Activated CD8-positive, alpha-beta T cell treated with anti-CD3 and anti-CD28 coated beads, Interleukin-2, amount 10 ng/mL, durations not matched to agents 7 days and 5 days (primary cell): ENCODE data around the gene GNAT3. TPM values are rescaled to one million over a fixed set of nuclear protein-coding genes. Genes with fewer than 3 reads are reported as not detected.

Experiments used
- ATAC-seq: fragments of 150-1000 bp; cut with Tn5 transposase; one replicate; pipeline ENCODE4 v1.10.0; 2021; ENCODE audit warnings: moderate library complexity
- CTCF ChIA-PET: fragments of 350-600 bp; sonication (Branson Sonifier 250); formaldehyde crosslinking; loops from one replicate; lab custom pipeline; 2021; ENCODE audit warnings: antibody characterized with exemption; lab: Charles Lee
- POLR2A ChIA-PET: fragments of 350-600 bp; sonication (Branson Sonifier 250); formaldehyde crosslinking; loops from one replicate; lab custom pipeline; 2021; ENCODE audit warnings: antibody characterized with exemption; lab: Charles Lee
- DNase-seq: peaks from one replicate; pipeline ENCODE4 v3.0.0-alpha.2; 2020
- H3K27ac Mint-ChIP-seq: one replicate; pipeline ENCODE4 v1.8.0; 2021; ENCODE audit warnings: mild to moderate bottlenecking, mixed read lengths
- H3K27me3 Mint-ChIP-seq: one replicate; pipeline ENCODE4 v1.8.0; 2021; ENCODE audit warnings: low read depth, mixed read lengths
- H3K36me3 Mint-ChIP-seq: one replicate; pipeline ENCODE4 v1.8.0; 2021; ENCODE audit warnings: low read depth, mixed read lengths
- H3K4me1 Mint-ChIP-seq: one replicate; pipeline ENCODE4 v1.8.0; 2021; ENCODE audit warnings: low read depth, mixed read lengths
- H3K4me3 Mint-ChIP-seq: one replicate; pipeline ENCODE4 v1.8.0; 2021; ENCODE audit warnings: mild to moderate bottlenecking, mixed read lengths
- H3K9me3 Mint-ChIP-seq: one replicate; pipeline ENCODE4 v1.8.0; 2022; ENCODE audit warnings: mixed read lengths; ENCODE audit not compliant: insufficient read depth
- total RNA-seq, 2 experiments: library from RNA; stranded (reverse); gene quantifications; one replicate each; pipeline ENCODE4 v1.2.3, GENCODE V29; 2021

Gene GNAT3
- total RNA-seq, 2 experiments from 2014 or later, result not detected

- Mint-ChIP-seq H3K4me1 (no peaks in the 10 kb centered on the region), H3K4me3 (no peak overlapping the region), H3K27me3 (no peaks in the 10 kb centered on the region), H3K9me3 (no peaks in the 10 kb centered on the region), H3K27ac (no peak overlapping the region), H3K36me3 (no peaks in the 10 kb centered on the region)
- POLR2A ChIA-PET, result no interaction called here
- DNase-seq (no peak), ATAC-seq (no peak)
- CTCF ChIA-PET, result no interaction called here
Observed at GRCh38 chr7:80453699-80454340, 58.0 kb downstream of the GNAT3 start.

DNA sequence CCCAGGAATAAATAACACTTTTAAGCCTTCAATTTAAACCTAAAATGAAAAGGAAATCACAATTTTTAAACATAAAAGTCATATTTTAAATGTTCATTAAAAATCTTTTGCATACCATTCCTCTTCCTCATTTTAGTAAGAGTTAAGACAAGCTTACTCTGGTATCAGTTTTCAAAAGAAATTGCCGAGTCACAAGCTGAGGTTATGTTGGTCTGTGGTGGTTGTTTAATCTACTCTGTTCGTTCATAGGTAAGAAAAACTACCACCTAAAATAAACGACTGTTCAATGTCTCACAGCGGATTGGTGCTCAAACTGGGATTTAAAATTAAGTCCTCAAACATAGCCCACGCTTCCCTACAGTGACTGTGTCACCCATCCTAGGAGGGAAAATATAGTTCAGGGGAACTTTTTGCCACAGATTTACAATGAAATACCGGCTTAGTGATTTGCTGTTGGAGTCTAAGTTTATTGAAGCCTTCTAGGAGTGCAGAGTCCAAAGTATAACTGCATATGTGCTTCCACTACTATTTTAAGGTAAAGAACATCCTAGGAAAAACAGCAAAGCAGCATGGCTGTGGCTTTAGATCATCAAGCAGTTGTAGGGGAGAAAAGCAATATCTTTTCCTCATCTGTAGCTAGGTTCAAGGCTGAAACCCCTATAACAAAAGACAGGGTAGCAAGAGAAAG, 61.1 kb downstream of the GNAT3 start:
- H3K4me1 Mint-ChIP-seq, result no peaks in the 10 kb centered on the region
- DNase-seq, result no peak
- H3K27ac Mint-ChIP-seq, result no peak overlapping the region
- no peak for ATAC-seq
- H3K27me3 Mint-ChIP-seq, result no peaks in the 10 kb centered on the region
- POLR2A ChIA-PET, result no interaction called here
- CTCF ChIA-PET, result no interaction called here
- H3K9me3 Mint-ChIP-seq, result no peaks in the 10 kb centered on the region
- no peak overlapping the region for H3K4me3 Mint-ChIP-seq
- no peaks in the 10 kb centered on the region for H3K36me3 Mint-ChIP-seq

- CTCF ChIA-PET, result no interaction called here
- Mint-ChIP-seq H3K4me3 (no peak overlapping the region), H3K27ac (no peak overlapping the region), H3K36me3 (no peaks in the 10 kb centered on the region), H3K4me1 (no peaks in the 10 kb centered on the region), H3K27me3 (no peaks in the 10 kb centered on the region), H3K9me3 (no peaks in the 10 kb centered on the region)
- no peak for DNase-seq
- no peak for ATAC-seq
- POLR2A ChIA-PET, result no interaction called here
Observed at GRCh38 chr7:80449836-80450235, 62.0 kb downstream of the GNAT3 start.

DNA sequence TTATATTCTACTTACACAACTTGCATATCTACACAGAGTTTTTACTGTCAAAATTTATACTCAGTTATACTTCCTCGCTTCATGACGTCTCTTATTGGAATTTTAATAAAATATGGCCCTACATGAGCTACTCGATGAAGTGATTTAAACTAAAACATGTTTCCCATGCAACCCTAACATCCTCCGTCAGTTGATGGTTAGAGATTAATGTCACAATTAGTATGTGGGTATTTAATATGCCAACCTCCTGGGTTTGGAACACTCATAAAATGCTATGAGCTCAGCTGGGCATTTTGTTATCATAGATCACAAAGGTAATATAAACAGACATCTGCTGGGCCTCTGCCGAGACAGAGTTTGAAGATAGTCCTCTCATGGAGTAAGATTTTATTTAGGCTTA, 66.5 kb downstream of the GNAT3 start:
- Mint-ChIP-seq H3K27me3 (no peaks in the 10 kb centered on the region), H3K4me1 (no peaks in the 10 kb centered on the region), H3K4me3 (no peak overlapping the region), H3K36me3 (no peaks in the 10 kb centered on the region), H3K9me3 (no peaks in the 10 kb centered on the region), H3K27ac (no peak overlapping the region)
- ATAC-seq, result no peak
- POLR2A ChIA-PET, result no interaction called here
- CTCF ChIA-PET, result interaction anchor here (0.9 kb wide), 1 partner anchor 213 kb away, joined by 3 read pairs; no protein-coding TSS in a partner anchor
- DNase-seq, result no peak

GRCh38 chr7:80444811-80445210, 67.1 kb downstream of the GNAT3 start:
- ChIA-PET POLR2A (no interaction called here), CTCF (no interaction called here)
- no peaks in the 10 kb centered on the region for H3K4me1 Mint-ChIP-seq
- no peak overlapping the region for H3K4me3 Mint-ChIP-seq
- ATAC-seq (no peak), DNase-seq (no peak)
- H3K36me3 Mint-ChIP-seq, result no peaks in the 10 kb centered on the region
- H3K9me3 Mint-ChIP-seq, result no peaks in the 10 kb centered on the region
- H3K27ac Mint-ChIP-seq, result no peak overlapping the region
- no peaks in the 10 kb centered on the region for H3K27me3 Mint-ChIP-seq

- no peaks in the 10 kb centered on the region for H3K36me3 Mint-ChIP-seq
- no peak overlapping the region for H3K27ac Mint-ChIP-seq
- no peaks in the 10 kb centered on the region for H3K27me3 Mint-ChIP-seq
- H3K4me3 Mint-ChIP-seq, result no peak overlapping the region
- H3K4me1 Mint-ChIP-seq, result no peaks in the 10 kb centered on the region
- POLR2A ChIA-PET, result no interaction called here
- CTCF ChIA-PET, result no interaction called here
- ATAC-seq (no peak), DNase-seq (no peak)
- no peaks in the 10 kb centered on the region for H3K9me3 Mint-ChIP-seq
Observed at GRCh38 chr7:80443325-80443724, 68.5 kb downstream of the GNAT3 start.

DNA sequence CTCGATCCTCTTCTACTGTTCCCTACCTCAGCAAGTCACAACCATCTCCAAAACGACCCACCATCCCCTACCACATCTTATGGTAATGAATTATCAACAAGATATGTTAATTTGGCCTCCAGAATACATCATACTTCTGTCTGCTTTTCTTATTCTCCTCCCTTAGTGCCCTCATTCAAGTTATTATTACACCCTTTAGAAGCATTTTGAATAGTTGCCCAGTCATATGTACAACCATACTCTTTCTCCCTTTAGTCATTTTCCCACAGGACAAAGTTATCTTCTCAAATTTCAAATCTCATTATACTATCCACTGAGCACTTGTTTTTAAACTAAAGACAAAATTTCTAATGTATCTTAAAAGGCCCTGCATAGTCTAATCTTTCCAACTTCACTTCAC, 71.0 kb downstream of the GNAT3 start:
- ChIA-PET CTCF (no interaction called here), POLR2A (no interaction called here)
- Mint-ChIP-seq H3K9me3 (no peaks in the 10 kb centered on the region), H3K4me3 (no peak overlapping the region), H3K36me3 (no peaks in the 10 kb centered on the region), H3K27me3 (no peaks in the 10 kb centered on the region), H3K27ac (no peak overlapping the region), H3K4me1 (no peaks in the 10 kb centered on the region)
- ATAC-seq (no peak), DNase-seq (no peak)

DNA sequence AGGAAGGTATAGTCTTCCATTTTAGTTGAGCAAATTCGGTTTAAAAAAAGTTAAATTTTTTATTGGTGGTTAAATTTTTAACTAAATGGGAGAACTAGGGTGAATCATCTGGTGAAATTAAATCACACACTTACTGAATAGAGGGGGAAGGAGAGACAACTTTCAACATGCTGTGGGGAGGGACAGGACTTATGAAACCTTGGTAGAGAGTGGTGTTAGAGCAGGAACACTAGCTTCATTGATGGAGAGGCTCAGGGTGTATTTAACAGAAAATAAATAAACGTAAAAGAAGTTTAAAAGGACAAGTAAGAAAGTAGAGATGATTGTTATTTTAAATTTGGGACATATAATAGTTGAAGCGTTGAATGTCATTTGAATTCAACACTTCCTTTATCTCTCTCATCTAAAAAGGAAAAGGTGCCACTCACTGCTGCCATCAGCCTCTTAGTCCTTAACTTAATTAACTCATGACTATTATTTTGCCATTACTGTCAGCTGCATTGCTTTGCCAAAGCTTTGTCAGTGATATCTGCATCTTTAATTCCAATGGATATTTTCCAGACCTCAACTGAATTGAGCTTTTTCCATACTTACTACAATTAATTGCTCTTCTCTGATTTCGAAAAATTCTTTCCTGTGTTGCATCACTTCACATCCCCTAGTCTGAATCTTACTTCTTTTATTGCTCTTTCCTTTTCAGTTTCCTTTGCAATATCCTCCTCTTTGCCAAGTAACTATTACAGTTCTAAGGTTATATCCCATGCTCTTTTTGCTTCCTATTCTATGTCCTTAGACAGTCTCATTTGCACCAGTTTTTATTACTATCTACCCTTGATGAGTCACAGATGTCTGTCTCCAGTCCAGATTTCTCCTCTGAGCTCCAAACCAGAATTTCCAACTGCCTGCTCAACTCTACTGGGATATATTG, 71.7 kb downstream of the GNAT3 start:
- no peaks in the 10 kb centered on the region for H3K27me3 Mint-ChIP-seq
- no peak overlapping the region for H3K27ac Mint-ChIP-seq
- DNase-seq (no peak), ATAC-seq (no peak)
- CTCF ChIA-PET, result no interaction called here
- POLR2A ChIA-PET, result no interaction called here
- no peaks in the 10 kb centered on the region for H3K36me3 Mint-ChIP-seq
- H3K4me1 Mint-ChIP-seq, result no peaks in the 10 kb centered on the region
- no peaks in the 10 kb centered on the region for H3K9me3 Mint-ChIP-seq
- no peak overlapping the region for H3K4me3 Mint-ChIP-seq

- Mint-ChIP-seq H3K9me3 (no peaks in the 10 kb centered on the region), H3K4me3 (no peak overlapping the region), H3K27me3 (no peaks in the 10 kb centered on the region), H3K4me1 (no peaks in the 10 kb centered on the region), H3K36me3 (no peaks in the 10 kb centered on the region), H3K27ac (no peak overlapping the region)
- ATAC-seq (no peak), DNase-seq (no peak)
- ChIA-PET CTCF (no interaction called here), POLR2A (no interaction called here)
Observed at GRCh38 chr7:80435521-80435920, 76.3 kb downstream of the GNAT3 start.

GRCh38 chr7:80434047-80434446, 77.8 kb downstream of the GNAT3 start:
- Mint-ChIP-seq H3K9me3 (no peaks in the 10 kb centered on the region), H3K36me3 (no peaks in the 10 kb centered on the region), H3K27me3 (no peaks in the 10 kb centered on the region), H3K4me3 (no peak overlapping the region), H3K4me1 (no peaks in the 10 kb centered on the region), H3K27ac (no peak overlapping the region)
- POLR2A ChIA-PET, result no interaction called here
- ATAC-seq, result no peak
- CTCF ChIA-PET, result no interaction called here
- DNase-seq, result no peak

- H3K27ac Mint-ChIP-seq, result no peak overlapping the region
- ChIA-PET POLR2A (no interaction called here), CTCF (interaction anchor here (0.6 kb wide), 1 partner anchor 421 kb away, joined by 3 read pairs; no protein-coding TSS in a partner anchor)
- H3K9me3 Mint-ChIP-seq, result no peaks in the 10 kb centered on the region
- H3K27me3 Mint-ChIP-seq, result peaks cover 1% of the 10 kb centered on the region
- no peak for DNase-seq
- no peak for ATAC-seq
- H3K36me3 Mint-ChIP-seq, result no peaks in the 10 kb centered on the region
- no peaks in the 10 kb centered on the region for H3K4me1 Mint-ChIP-seq
- H3K4me3 Mint-ChIP-seq, result no peak overlapping the region
Observed at GRCh38 chr7:80432166-80432565, 79.7 kb downstream of the GNAT3 start.

DNA sequence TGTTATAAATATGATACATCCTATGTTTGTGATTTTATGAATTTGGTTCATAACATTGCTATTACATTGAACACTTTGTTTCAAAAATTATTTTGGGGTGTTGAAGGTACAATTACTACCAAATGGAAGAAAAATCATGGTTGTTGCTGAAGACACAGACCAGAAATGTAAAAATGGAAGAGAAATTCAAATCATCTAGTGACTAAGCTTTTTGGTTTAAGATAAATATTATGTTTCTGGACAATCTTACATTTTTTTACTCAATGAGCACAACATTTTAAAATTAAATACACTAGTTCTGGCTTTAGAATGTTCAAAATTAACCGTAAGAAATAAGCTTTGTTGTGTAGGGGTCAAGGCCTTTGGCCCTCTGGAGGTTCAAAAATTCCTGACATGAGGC, 82.7 kb downstream of the GNAT3 start:
- ChIA-PET CTCF (interaction anchor here (1.2 to 1.5 kb wide), 2 partner anchors 9 to 233 kb away, joined by 3 to 5 read pairs; no protein-coding TSS in a partner anchor), POLR2A (no interaction called here)
- Mint-ChIP-seq H3K9me3 (no peaks in the 10 kb centered on the region), H3K27me3 (peaks cover 1% of the 10 kb centered on the region), H3K27ac (no peak overlapping the region), H3K4me1 (no peaks in the 10 kb centered on the region), H3K4me3 (no peak overlapping the region), H3K36me3 (no peaks in the 10 kb centered on the region)
- no peak for DNase-seq
- no peak for ATAC-seq
